Mammary epithelial cell (primary cell): ENCODE results near the gene LZTR1.

Experiments used
- CTCF ChIP-seq, 2 donors: IDR thresholded peaks in 1 of 2; conservative IDR thresholded peaks in 1 of 2; 2 replicates each; pipeline ENCODE4 v1.5.1; 2011 to 2012; ENCODE audit warnings: inconsistent platforms in 2 of 2, low read length in 2 of 2, mild to moderate bottlenecking in 2 of 2, control low read depth in 1 of 2, low read depth in 1 of 2; ENCODE audit not compliant: insufficient read depth in 1 of 2; ENCODE audit errors: extremely low read depth in 1 of 2
- EZH2 ChIP-seq: IDR thresholded peaks from 2 replicates; pipeline ENCODE4 v1.6.1; 2012; ENCODE audit warnings: low read length, inconsistent platforms, borderline replicate concordance

DNA sequence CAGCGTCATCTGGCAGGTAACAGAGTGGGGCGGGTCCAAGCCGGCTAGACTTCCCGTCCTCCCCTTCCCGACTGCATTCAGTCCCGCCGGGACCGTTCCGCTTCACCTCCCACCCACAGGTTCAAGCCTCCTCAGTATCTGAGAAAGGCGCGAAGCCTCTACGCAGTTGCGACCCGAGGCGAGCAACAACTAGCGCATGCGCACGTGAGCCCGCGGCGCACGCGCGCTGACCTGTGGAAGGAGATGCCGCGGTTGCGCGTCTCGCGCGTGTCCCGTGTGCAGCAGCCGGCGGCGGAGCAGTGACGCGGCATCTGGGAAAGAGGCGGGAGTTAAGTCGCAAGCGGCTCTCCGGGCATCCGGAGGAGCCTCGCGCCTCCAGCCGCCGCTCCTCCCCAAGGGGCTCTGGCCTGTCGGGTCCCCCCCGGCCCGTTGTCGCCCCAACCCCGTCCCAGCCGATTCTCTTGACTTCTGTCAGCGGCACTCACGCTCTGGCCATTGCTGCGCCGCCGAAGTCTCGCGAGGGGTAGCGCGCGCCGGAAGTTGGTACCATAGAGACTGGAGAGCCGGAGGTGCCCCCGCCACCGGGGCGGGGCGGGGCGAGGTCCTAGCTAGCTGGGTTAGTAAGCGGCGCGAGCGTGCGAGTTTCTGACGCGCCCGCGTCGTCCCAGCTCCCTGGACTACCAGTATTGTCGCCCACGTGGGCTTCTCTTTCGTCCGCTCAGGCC, 19.7 kb downstream of the LZTR1 start, which contains the start of gene THAP7:
- no peak for TF ChIP-seq EZH2
- no peak for TF ChIP-seq CTCF (conservative IDR thresholded peaks at IDR 0.05 in 1 of 2, IDR thresholded peaks at IDR 0.05 in 1 of 2; ENCODE audit: extremely low read depth in 1 of 2, insufficient read depth in 1 of 2, low read depth in 1 of 2, low read length in 2 of 2)
